GM18858 (cell line): ENCODE data around the gene EHMT2.
"Not testable (repeated sequence)": the region's sequence is repeated elsewhere in the genome, so short reads cannot be mapped to it uniquely, and the experiment has no call there.

Experiments used
- ATAC-seq: cut with Tn5 transposase; IDR thresholded peaks from one replicate; pipeline ENCODE4 v1.9.1; 2021; ENCODE audit not compliant: unreplicated experiment

Gene EHMT2

GRCh38 chr6:31842053-31842452 is 55.4 kb downstream of the EHMT2 start:
- ATAC-seq, result no peak

GRCh38 chr6:31839779-31840126 is 57.7 kb downstream of the EHMT2 start:
- not testable (repeated sequence) for ATAC-seq

- ATAC-seq, result no peak
These were observed 58.5 kb downstream of the EHMT2 start for GRCh38 chr6:31838968-31839367.

GRCh38 chr6:31838114-31838553 is 59.4 kb downstream of the EHMT2 start:
- ATAC-seq, result not testable (repeated sequence)

- ATAC-seq, result no peak
These were observed 60.0 kb downstream of the EHMT2 start for GRCh38 chr6:31837369-31838113.

- ATAC-seq, result no peak
These were observed 60.8 kb downstream of the EHMT2 start for GRCh38 chr6:31836474-31837368.

GRCh38 chr6:31836047-31836473 is 61.4 kb downstream of the EHMT2 start:
- no peak for ATAC-seq

- ATAC-seq, result no peak
These were observed 62.9 kb downstream of the EHMT2 start for GRCh38 chr6:31834367-31835250.

GRCh38 chr6:31831350-31832215 is 65.9 kb downstream of the EHMT2 start:
- ATAC-seq, result no peak

GRCh38 chr6:31830886-31831335 is 66.6 kb downstream of the EHMT2 start:
- ATAC-seq, result no peak
